Caco-2 (cell line): Measurements from ENCODE around the gene CLIP1. TPM values are rescaled to one million over a fixed set of nuclear protein-coding genes. Genes with fewer than 3 reads are reported as not detected.

Experiments used
- BruUV-seq: library from RNA; stranded (reverse); fragments of 400-500 nt; replicated peaks from 2 replicates; lab custom pipeline; 2021; lab: Mats Ljungman, UMichigan
- CTCF ChIA-PET: fragments of 300-600 bp; sonication (Branson Sonifier 250); formaldehyde crosslinking; loops from one replicate; lab custom pipeline; 2022; ENCODE audit warnings: antibody characterized with exemption; lab: Charles Lee
- POLR2A ChIA-PET: fragments of 300-600 bp; sonication (Branson Sonifier 250); formaldehyde crosslinking; loops from one replicate; lab custom pipeline; 2022; ENCODE audit warnings: antibody characterized with exemption; lab: Charles Lee
- DNase-seq, 2 experiments: peaks; one replicate each; pipeline versions ENCODE4 v3.0.0 to v3.0.0-alpha.2; 2020 to 2022
- H3K27me3 ChIP-seq: replicated peaks from 2 replicates; pipeline ENCODE4 v1.6.0; 2011; ENCODE audit warnings: low read length; ENCODE audit not compliant: control insufficient read depth, insufficient read depth
- H3K36me3 ChIP-seq: 2 replicates; pipeline ENCODE4 v1.5.1; 2011; ENCODE audit warnings: low read length; ENCODE audit not compliant: control insufficient read depth, insufficient read depth
- H3K4me1 ChIP-seq: fragments of 250-450 bp; sonication (Bioruptor Pico); 2 replicates; pipeline ENCODE4 v1.5.1; 2020; ENCODE audit warnings: mild to moderate bottlenecking
- H3K4me3 ChIP-seq: 2 replicates; pipeline ENCODE4 v1.5.1; 2011; ENCODE audit warnings: low read depth, mild to moderate bottlenecking, control low read depth, low read length
- H3K9me3 ChIP-seq: fragments of 250-450 bp; sonication (Bioruptor Pico); 2 replicates; pipeline ENCODE4 v1.5.1; 2020; ENCODE audit warnings: mild to moderate bottlenecking, moderate library complexity
- H3K27ac Mint-ChIP-seq: one replicate; pipeline ENCODE4 v1.8.0; 2022; ENCODE audit warnings: mixed read lengths; ENCODE audit not compliant: unreplicated experiment
- H3K27me3 Mint-ChIP-seq: one replicate; pipeline ENCODE4 v1.8.0; 2022; ENCODE audit warnings: mixed read lengths; ENCODE audit not compliant: insufficient read depth, unreplicated experiment
- H3K36me3 Mint-ChIP-seq: one replicate; pipeline ENCODE4 v1.8.0; 2022; ENCODE audit warnings: mild to moderate bottlenecking, mixed read lengths; ENCODE audit not compliant: insufficient read depth, unreplicated experiment
- H3K4me1 Mint-ChIP-seq: one replicate; pipeline ENCODE4 v1.8.0; 2022; ENCODE audit warnings: low read depth, mixed read lengths; ENCODE audit not compliant: unreplicated experiment
- H3K4me3 Mint-ChIP-seq: one replicate; pipeline ENCODE4 v1.8.0; 2022; ENCODE audit warnings: mild to moderate bottlenecking, moderate library complexity, mixed read lengths; ENCODE audit not compliant: unreplicated experiment
- H3K9me3 Mint-ChIP-seq: one replicate; pipeline ENCODE4 v1.8.0; 2022; ENCODE audit warnings: mixed read lengths; ENCODE audit not compliant: unreplicated experiment
- CTCF ChIP-seq, 2 experiments: fragments of 200-600 bp in 1 of 2; IDR thresholded peaks; 1 replicate in 1 of 2; 2 replicates in 1 of 2; pipeline versions ENCODE4 v1.5.1 to v1.8.0; 2011 to 2022; ENCODE audit warnings: antibody characterized with exemption in 1 of 2, control low read depth in 1 of 2, inconsistent platforms in 1 of 2, low read depth in 1 of 2, low read length in 1 of 2, mild to moderate bottlenecking in 1 of 2, moderate library complexity in 1 of 2; ENCODE audit not compliant: insufficient read depth in 1 of 2, severe bottlenecking in 1 of 2, unreplicated experiment in 1 of 2
- intact Hi-C: fragments of 100-400 bp; cut with micrococcal nuclease; formaldehyde crosslinking; loops from one replicate; pipeline ENCODE4 v1.10.0; 2022; ENCODE audit not compliant: unreplicated experiment
- total RNA-seq: library from RNA; stranded (reverse); gene quantifications from 2 replicates; pipeline ENCODE4 v1.2.3, GENCODE V29; 2022

Gene CLIP1
- total RNA-seq, 1 experiment from 2014 or later = 85.0 TPM

- no peak overlapping the region for H3K4me3 Mint-ChIP-seq
- Histone ChIP-seq H3K4me3 (no peak overlapping the region), H3K4me1 (peaks cover 2% of the 10 kb centered on the region), H3K27me3 (no peaks in the 10 kb centered on the region), H3K9me3 (no peaks in the 10 kb centered on the region), H3K36me3 (no peaks in the 10 kb centered on the region)
- no peak overlapping the region for H3K27ac Mint-ChIP-seq
- no peak for DNase-seq
- intact Hi-C loops = no loop called here
- H3K36me3 Mint-ChIP-seq = peaks cover 20% of the 10 kb centered on the region
- no TSS peak for BruUV-seq
- TF ChIP-seq CTCF (IDR thresholded peaks at IDR 0.05; ENCODE audit: insufficient read depth in 1 of 2, low read depth in 1 of 2, low read length in 1 of 2, severe bottlenecking in 1 of 2, unreplicated experiment in 1 of 2) = no peak
- no peaks in the 10 kb centered on the region for H3K27me3 Mint-ChIP-seq
- no peaks in the 10 kb centered on the region for H3K9me3 Mint-ChIP-seq
- CTCF ChIA-PET = interaction anchor here (1.0 to 1.5 kb wide), 2 partner anchors 14 to 82 kb away, joined by 3 to 4 read pairs; no protein-coding TSS in a partner anchor
- H3K4me1 Mint-ChIP-seq = no peaks in the 10 kb centered on the region
- POLR2A ChIA-PET = interaction anchor here (0.7 kb wide), 1 partner anchor 101 kb away, joined by 4 read pairs; no protein-coding TSS in a partner anchor
These were observed 32.8 kb downstream of the CLIP1 start for GRCh38 chr12:122389677-122390076.

GRCh38 chr12:122387887-122388286, 34.6 kb downstream of the CLIP1 start:
- no peak for TF ChIP-seq CTCF (IDR thresholded peaks at IDR 0.05; ENCODE audit: insufficient read depth in 1 of 2, low read depth in 1 of 2, low read length in 1 of 2, severe bottlenecking in 1 of 2, unreplicated experiment in 1 of 2)
- Mint-ChIP-seq H3K4me1 (no peaks in the 10 kb centered on the region), H3K27ac (no peak overlapping the region), H3K27me3 (no peaks in the 10 kb centered on the region), H3K36me3 (peaks cover 25% of the 10 kb centered on the region), H3K9me3 (no peaks in the 10 kb centered on the region), H3K4me3 (no peak overlapping the region)
- Histone ChIP-seq H3K4me1 (no peaks in the 10 kb centered on the region; the same call in 1 of the 2 replicates), H3K27me3 (no peaks in the 10 kb centered on the region), H3K4me3 (no peak overlapping the region), H3K36me3 (no peaks in the 10 kb centered on the region), H3K9me3 (no peaks in the 10 kb centered on the region)
- ChIA-PET CTCF (no interaction called here), POLR2A (no interaction called here)
- intact Hi-C loops = no loop called here
- no peak for DNase-seq
- BruUV-seq = no TSS peak

GRCh38 chr12:122385171-122386016, 37.1 kb downstream of the CLIP1 start:
- no peak for DNase-seq
- Mint-ChIP-seq H3K9me3 (no peaks in the 10 kb centered on the region), H3K36me3 (peaks cover 37% of the 10 kb centered on the region), H3K27me3 (no peaks in the 10 kb centered on the region), H3K27ac (no peak overlapping the region), H3K4me3 (no peak overlapping the region), H3K4me1 (no peaks in the 10 kb centered on the region)
- no peak overlapping the region for H3K4me3 ChIP-seq
- no peak for TF ChIP-seq CTCF (IDR thresholded peaks at IDR 0.05; ENCODE audit: insufficient read depth in 1 of 2, low read depth in 1 of 2, low read length in 1 of 2, severe bottlenecking in 1 of 2, unreplicated experiment in 1 of 2)
- H3K27me3 ChIP-seq = no peaks in the 10 kb centered on the region
- intact Hi-C loops = no loop called here
- no peaks in the 10 kb centered on the region for H3K4me1 ChIP-seq
- BruUV-seq = no TSS peak
- H3K36me3 ChIP-seq = no peaks in the 10 kb centered on the region
- CTCF ChIA-PET = interaction anchor here (0.6 kb wide), 1 partner anchor 18 kb away, joined by 3 read pairs; no protein-coding TSS in a partner anchor
- POLR2A ChIA-PET = no interaction called here
- H3K9me3 ChIP-seq = no peaks in the 10 kb centered on the region
